Choroid plexus epithelial cell (primary cell): ENCODE measurements around the gene ASB6.
A peak's percentile ranks its signal among the peaks of the same experiment; 100 is the strongest.

Experiments used
- DNase-seq: peaks from one replicate; pipeline ENCODE4 v3.0.0-alpha.2; 2010; ENCODE audit warnings: low read depth
- H3K4me3 ChIP-seq: 2 replicates; pipeline ENCODE4 v1.5.1; 2011; ENCODE audit warnings: low read depth, mild to moderate bottlenecking, control low read depth, low read length, moderate library complexity
- CTCF ChIP-seq: conservative IDR thresholded peaks from 2 replicates; pipeline ENCODE4 v1.5.1; 2011; ENCODE audit warnings: low read depth, mild to moderate bottlenecking, control low read depth, inconsistent platforms, low read length, moderate library complexity

Gene ASB6

DNA sequence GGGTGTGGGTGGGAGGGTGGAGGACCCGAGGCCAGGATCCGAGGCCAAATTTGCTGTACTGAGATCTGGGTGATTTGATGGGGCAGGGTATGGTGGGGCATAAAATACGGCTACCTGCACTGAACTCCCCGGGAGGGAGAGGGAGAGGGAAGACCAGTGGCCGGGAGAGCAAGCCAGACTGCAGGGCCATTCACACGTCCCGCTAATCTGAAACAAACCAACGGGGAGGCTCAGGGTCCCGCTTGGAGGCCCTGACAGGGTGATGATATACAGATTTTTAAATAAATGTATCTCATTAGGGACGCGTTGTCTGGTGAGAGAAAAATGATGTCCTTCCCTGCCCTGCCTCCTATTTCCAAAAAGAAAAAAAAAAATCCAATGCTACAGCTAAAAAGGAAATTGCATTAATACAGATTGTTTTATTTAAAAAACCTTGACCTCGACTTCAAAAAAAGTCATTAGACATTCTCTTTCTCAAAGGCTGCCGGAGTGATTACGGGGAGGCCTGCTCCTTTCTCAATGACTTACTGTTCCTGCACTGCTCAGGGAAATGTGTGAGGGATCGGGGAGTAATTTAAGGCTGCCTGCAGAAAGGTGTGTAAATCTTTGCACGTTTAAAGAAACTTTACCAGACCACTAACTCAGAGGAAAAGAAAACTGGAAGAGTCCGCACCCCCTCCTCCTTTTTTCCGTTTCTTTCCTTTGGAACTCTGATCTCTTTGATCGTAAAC, 12.0 kb upstream of the ASB6 start:
- H3K4me3 ChIP-seq, result no peak overlapping the region
- no peak for DNase-seq
- TF ChIP-seq CTCF, result no peak

GRCh38 chr9:129650680-129651235, 8.8 kb upstream of the ASB6 start:
- DNase-seq, result peak; percentile 36
- TF ChIP-seq CTCF, result no peak
- no peak overlapping the region for H3K4me3 ChIP-seq

DNA sequence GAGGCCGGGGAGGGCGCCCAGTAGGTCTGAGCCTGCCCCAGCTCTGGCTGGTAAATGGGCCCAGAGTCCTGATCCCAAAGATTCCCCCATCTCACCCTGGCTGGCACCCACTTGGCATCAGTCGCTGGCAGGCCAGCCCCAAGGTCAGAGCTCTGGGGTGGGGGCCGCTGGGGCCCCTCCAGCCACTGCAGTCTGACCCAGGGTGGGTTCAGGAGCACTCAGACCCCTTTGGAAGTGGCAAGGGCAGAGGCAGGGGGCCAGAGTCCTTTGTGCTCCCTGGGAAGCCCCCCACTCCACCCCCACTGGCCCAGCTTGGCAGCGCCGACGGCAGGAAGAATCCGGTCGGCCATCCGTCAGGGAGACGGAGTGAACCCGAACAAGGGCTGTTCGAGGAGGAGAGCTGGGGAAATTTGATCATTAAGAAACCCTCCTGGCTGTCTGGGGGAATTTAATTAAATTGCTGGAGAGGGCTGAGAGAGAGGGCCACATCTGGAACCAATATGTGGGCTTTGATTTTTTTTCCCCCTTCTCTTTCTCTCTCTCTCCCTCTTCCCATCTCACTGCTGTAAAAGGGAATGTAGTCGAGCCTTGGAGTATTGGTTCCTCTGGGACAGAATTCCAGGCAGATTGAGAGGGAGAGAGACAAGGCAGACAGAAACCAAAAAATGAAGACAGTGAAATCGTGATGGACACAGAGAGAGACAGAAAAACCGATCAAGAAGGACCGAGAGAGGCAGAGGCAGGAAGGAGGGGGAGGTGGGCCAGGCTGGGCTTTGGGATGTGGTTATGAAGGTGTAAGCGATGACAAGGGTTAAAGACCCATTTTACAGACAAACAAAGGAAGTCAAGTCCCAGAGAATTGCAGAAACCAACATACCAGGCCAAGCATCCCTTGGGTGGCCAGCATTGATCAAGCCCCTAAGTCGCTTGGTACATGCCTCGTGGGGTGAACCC, 8.1 kb upstream of the ASB6 start:
- no peak for DNase-seq
- no peak for TF ChIP-seq CTCF
- no peak overlapping the region for H3K4me3 ChIP-seq

GRCh38 chr9:129648764-129649115, 6.8 kb upstream of the ASB6 start:
- DNase-seq, result no peak
- no peak for TF ChIP-seq CTCF
- H3K4me3 ChIP-seq, result no peak overlapping the region

GRCh38 chr9:129648092-129648763, 6.3 kb upstream of the ASB6 start:
- no peak for TF ChIP-seq CTCF
- DNase-seq, result no peak
- no peak overlapping the region for H3K4me3 ChIP-seq

GRCh38 chr9:129647635-129648034, 5.7 kb upstream of the ASB6 start:
- no peak overlapping the region for H3K4me3 ChIP-seq
- TF ChIP-seq CTCF, result no peak
- DNase-seq, result no peak
